Activated CD4-positive, alpha-beta T cell treated with anti-CD3 and anti-CD28 coated beads for 36 hours (primary cell): ENCODE results near the gene CCDC12. TPM values are rescaled to one million over a fixed set of nuclear protein-coding genes. Genes with fewer than 3 reads are reported as not detected.

Experiments
- ATAC-seq: fragments of 200-7000 bp; cut with Tn5 transposase; one replicate; pipeline ENCODE4 v1.10.0; 2021; ENCODE audit warnings: mild to moderate bottlenecking, moderate library complexity
- CTCF ChIA-PET: fragments of 350-600 bp; sonication (Branson Sonifier 250); formaldehyde crosslinking; loops from one replicate; lab custom pipeline; 2021; ENCODE audit warnings: antibody characterized with exemption; lab: Charles Lee
- POLR2A ChIA-PET: fragments of 350-600 bp; sonication (Branson Sonifier 250); formaldehyde crosslinking; loops from one replicate; lab custom pipeline; 2021; ENCODE audit warnings: antibody characterized with exemption, inconsistent platforms; lab: Charles Lee
- DNase-seq: peaks from one replicate; pipeline ENCODE4 v3.0.0-alpha.2; 2020
- H3K27ac Mint-ChIP-seq: one replicate; pipeline ENCODE4 v1.8.0; 2021; ENCODE audit warnings: mixed read lengths
- H3K27me3 Mint-ChIP-seq: one replicate; pipeline ENCODE4 v1.8.0; 2021; ENCODE audit warnings: mixed read lengths
- H3K36me3 Mint-ChIP-seq: one replicate; pipeline ENCODE4 v1.8.0; 2021; ENCODE audit warnings: low read depth, mixed read lengths
- H3K4me1 Mint-ChIP-seq: one replicate; pipeline ENCODE4 v1.8.0; 2021; ENCODE audit warnings: mixed read lengths
- H3K4me3 Mint-ChIP-seq: one replicate; pipeline ENCODE4 v1.8.0; 2021; ENCODE audit warnings: mild to moderate bottlenecking, moderate library complexity, mixed read lengths
- H3K9me3 Mint-ChIP-seq: one replicate; pipeline ENCODE4 v1.8.0; 2021; ENCODE audit warnings: low read depth, mixed read lengths
- intact Hi-C, 2 experiments: fragments of 100-400 bp; cut with DNase I in 1 of 2; cut with micrococcal nuclease in 1 of 2; formaldehyde crosslinking; loops; one replicate each; pipeline versions ENCODE4 v1.14.2 to v1.15.1; 2022 to 2024; cut with DNase I, micrococcal nuclease
- total RNA-seq, 2 experiments: library from RNA; stranded (reverse); gene quantifications; one replicate each; pipeline ENCODE4 v1.2.3, GENCODE V29; 2021

Gene CCDC12
- total RNA-seq, 2 experiments from 2014 or later, result 45.4 to 47.8 TPM

DNA sequence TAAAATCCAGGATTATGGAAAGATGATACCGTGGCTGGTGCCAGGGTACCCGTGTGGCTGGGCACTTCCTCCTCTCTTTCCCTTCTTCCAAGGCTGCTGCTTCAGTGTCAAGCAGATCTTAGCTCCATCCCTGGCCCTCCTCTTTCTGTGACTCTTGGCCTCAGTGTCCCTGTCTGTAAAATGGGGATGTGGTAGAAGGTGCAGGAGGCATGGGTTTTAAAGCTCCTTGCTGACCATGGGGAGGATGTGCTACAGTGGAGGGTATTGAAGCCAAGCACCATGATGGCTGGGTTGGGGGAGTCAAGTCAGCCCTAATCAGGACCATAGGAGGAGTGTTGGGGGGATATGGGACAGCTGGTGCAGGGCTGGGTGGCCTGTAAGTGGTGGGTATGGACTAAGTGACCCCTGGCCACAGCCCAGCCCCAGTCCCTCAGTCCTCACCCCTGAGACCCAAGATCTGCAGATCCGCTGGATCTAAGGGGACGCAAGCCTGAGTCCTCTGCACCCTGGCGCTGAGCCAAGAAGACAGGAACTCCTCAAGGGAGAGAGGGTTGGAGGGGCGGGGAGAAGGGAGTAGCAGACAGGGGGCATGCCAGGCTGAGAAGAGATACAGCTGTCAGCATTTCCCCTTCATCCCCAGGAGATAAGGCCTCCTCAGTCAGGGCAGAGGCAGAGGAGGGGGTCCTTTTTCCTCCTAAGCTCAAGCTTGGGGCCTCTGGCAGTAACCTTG lies 87.0 kb downstream of the CCDC12 start:
- DNase-seq (no peak), ATAC-seq (no peak)
- CTCF ChIA-PET, result no interaction called here
- POLR2A ChIA-PET, result no interaction called here
- H3K4me1 Mint-ChIP-seq, result peaks cover 2% of the 10 kb centered on the region
- H3K36me3 Mint-ChIP-seq, result no peaks in the 10 kb centered on the region
- H3K4me3 Mint-ChIP-seq, result no peak overlapping the region
- H3K27ac Mint-ChIP-seq, result no peak overlapping the region
- intact Hi-C loops, result no loop called here
- H3K9me3 Mint-ChIP-seq, result no peaks in the 10 kb centered on the region
- peaks cover 33% of the 10 kb centered on the region for H3K27me3 Mint-ChIP-seq

GRCh38 chr3:46888705-46889104 lies 87.8 kb downstream of the CCDC12 start:
- POLR2A ChIA-PET, result no interaction called here
- intact Hi-C loops, result no loop called here
- H3K27me3 Mint-ChIP-seq, result peaks cover 36% of the 10 kb centered on the region

DNA sequence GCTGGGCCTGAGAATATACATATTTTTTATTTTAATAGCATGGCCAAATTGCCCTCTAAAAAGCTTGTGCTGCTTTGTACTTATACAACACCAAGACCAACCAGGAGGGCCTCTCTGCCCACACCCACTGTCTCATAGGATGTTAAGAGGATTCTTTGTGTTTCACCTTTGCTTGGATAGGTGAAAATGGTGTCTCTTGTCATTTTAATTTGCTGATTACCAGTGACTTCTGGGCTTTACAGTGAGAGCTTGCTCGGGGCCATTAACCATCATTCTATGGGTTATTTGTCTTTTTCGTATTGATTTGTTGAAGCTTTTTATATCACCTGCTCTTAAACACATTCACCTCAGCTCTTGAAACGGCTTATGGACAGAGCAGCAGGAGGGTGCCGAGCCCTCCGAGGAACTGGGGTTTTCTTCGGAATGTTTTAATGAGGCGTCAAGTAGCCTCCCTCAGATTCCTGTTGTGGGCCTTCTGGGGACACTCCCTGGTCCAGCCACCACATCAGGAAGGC lies 88.5 kb downstream of the CCDC12 start:
- H3K4me3 Mint-ChIP-seq, result no peak overlapping the region
- no peaks in the 10 kb centered on the region for H3K36me3 Mint-ChIP-seq
- H3K27me3 Mint-ChIP-seq, result peaks cover 38% of the 10 kb centered on the region
- intact Hi-C loops, result no loop called here
- ChIA-PET CTCF (interaction anchor here (0.9 to 1.0 kb wide), 2 partner anchors 19 to 40 kb away, joined by 3 to 4 read pairs; no protein-coding TSS in a partner anchor), POLR2A (no interaction called here)
- H3K9me3 Mint-ChIP-seq, result no peaks in the 10 kb centered on the region
- DNase-seq (no peak), ATAC-seq (no peak)
- peaks cover 2% of the 10 kb centered on the region for H3K4me1 Mint-ChIP-seq
- no peak overlapping the region for H3K27ac Mint-ChIP-seq

More at GRCh38 chr3:46888705-46889104, 87.8 kb downstream of the CCDC12 start:
- peaks cover 2% of the 10 kb centered on the region for H3K4me1 Mint-ChIP-seq
- no peak overlapping the region for H3K4me3 Mint-ChIP-seq
- H3K36me3 Mint-ChIP-seq, result no peaks in the 10 kb centered on the region
- DNase-seq (no peak), ATAC-seq (no peak)
- CTCF ChIA-PET, result interaction anchor here (0.9 kb wide), 1 partner anchor 20 kb away, joined by 4 read pairs; no protein-coding TSS in a partner anchor
- H3K27ac Mint-ChIP-seq, result no peak overlapping the region
- no peaks in the 10 kb centered on the region for H3K9me3 Mint-ChIP-seq

DNA sequence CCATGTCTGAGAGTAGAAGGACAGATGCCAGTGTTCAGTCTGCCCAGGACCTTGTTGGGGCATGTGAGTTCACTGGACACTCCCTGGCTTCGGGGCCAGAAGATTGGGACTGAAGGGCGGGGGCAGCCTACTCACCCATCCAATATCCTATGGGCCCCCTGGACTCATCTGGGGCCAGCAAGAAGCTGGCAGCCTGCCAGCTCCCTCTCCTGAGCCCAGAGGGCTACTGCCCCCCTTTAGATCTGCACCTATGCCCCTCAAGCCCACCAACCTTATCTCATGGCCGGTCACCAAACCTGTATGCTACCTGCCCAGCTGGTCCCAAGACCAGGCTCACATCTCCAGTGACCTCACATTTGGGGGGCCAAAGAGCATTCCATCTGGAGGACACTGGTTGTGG lies 90.9 kb downstream of the CCDC12 start:
- no peak overlapping the region for H3K27ac Mint-ChIP-seq
- H3K4me3 Mint-ChIP-seq, result no peak overlapping the region
- ChIA-PET POLR2A (no interaction called here), CTCF (interaction anchor here (0.6 to 1.4 kb wide), 5 partner anchors 8 to 438 kb away, joined by 3 to 6 read pairs (median 3); partner anchors contain the start of gene PTH1R)
- no peaks in the 10 kb centered on the region for H3K36me3 Mint-ChIP-seq
- DNase-seq, result no peak
- ATAC-seq, result no peak
- no peaks in the 10 kb centered on the region for H3K4me1 Mint-ChIP-seq
- H3K9me3 Mint-ChIP-seq, result no peaks in the 10 kb centered on the region
- peaks cover 27% of the 10 kb centered on the region for H3K27me3 Mint-ChIP-seq
- intact Hi-C loops, result no loop called here

- Mint-ChIP-seq H3K4me1 (no peaks in the 10 kb centered on the region), H3K4me3 (no peak overlapping the region), H3K36me3 (no peaks in the 10 kb centered on the region), H3K27ac (no peak overlapping the region), H3K9me3 (no peaks in the 10 kb centered on the region), H3K27me3 (peaks cover 32% of the 10 kb centered on the region)
- DNase-seq, result no peak
- CTCF ChIA-PET, result interaction anchor here (0.6 to 1.4 kb wide), 4 partner anchors 9 to 439 kb away, joined by 3 to 6 read pairs (median 4); no protein-coding TSS in a partner anchor
- intact Hi-C loops, result no loop called here
- POLR2A ChIA-PET, result no interaction called here
- peak; percentile 27 for ATAC-seq
Measured at GRCh38 chr3:46884929-46885328, 91.6 kb downstream of the CCDC12 start.

- Mint-ChIP-seq H3K27me3 (peaks cover 33% of the 10 kb centered on the region), H3K4me3 (no peak overlapping the region), H3K4me1 (no peaks in the 10 kb centered on the region), H3K27ac (no peak overlapping the region), H3K9me3 (no peaks in the 10 kb centered on the region), H3K36me3 (no peaks in the 10 kb centered on the region)
- ATAC-seq (no peak), DNase-seq (no peak)
- ChIA-PET POLR2A (no interaction called here), CTCF (interaction anchor here (1.3 to 1.4 kb wide), 2 partner anchors 11 to 25 kb away, joined by 3 to 6 read pairs; no protein-coding TSS in a partner anchor)
- intact Hi-C loops, result no loop called here
Measured at GRCh38 chr3:46884427-46884826, 92.1 kb downstream of the CCDC12 start.

GRCh38 chr3:46883830-46884185 lies 92.7 kb downstream of the CCDC12 start:
- CTCF ChIA-PET, result interaction anchor here (0.6 kb wide), 1 partner anchor 102 kb away, joined by 4 read pairs; no protein-coding TSS in a partner anchor
- POLR2A ChIA-PET, result no interaction called here
- Mint-ChIP-seq H3K4me3 (no peak overlapping the region), H3K36me3 (no peaks in the 10 kb centered on the region), H3K27me3 (peaks cover 33% of the 10 kb centered on the region), H3K4me1 (no peaks in the 10 kb centered on the region), H3K27ac (no peak overlapping the region), H3K9me3 (no peaks in the 10 kb centered on the region)
- intact Hi-C loops, result no loop called here
- no peak for ATAC-seq
- DNase-seq, result no peak

GRCh38 chr3:46883054-46883829 lies 93.3 kb downstream of the CCDC12 start:
- Mint-ChIP-seq H3K27ac (no peak overlapping the region), H3K27me3 (peaks cover 33% of the 10 kb centered on the region), H3K36me3 (no peaks in the 10 kb centered on the region), H3K4me1 (no peaks in the 10 kb centered on the region), H3K9me3 (no peaks in the 10 kb centered on the region), H3K4me3 (no peak overlapping the region)
- ATAC-seq (peak; percentile 57), DNase-seq (peak; percentile 49)
- intact Hi-C loops, result no loop called here
- CTCF ChIA-PET, result interaction anchor here (0.6 kb wide), 1 partner anchor 103 kb away, joined by 4 read pairs; no protein-coding TSS in a partner anchor
- POLR2A ChIA-PET, result no interaction called here

DNA sequence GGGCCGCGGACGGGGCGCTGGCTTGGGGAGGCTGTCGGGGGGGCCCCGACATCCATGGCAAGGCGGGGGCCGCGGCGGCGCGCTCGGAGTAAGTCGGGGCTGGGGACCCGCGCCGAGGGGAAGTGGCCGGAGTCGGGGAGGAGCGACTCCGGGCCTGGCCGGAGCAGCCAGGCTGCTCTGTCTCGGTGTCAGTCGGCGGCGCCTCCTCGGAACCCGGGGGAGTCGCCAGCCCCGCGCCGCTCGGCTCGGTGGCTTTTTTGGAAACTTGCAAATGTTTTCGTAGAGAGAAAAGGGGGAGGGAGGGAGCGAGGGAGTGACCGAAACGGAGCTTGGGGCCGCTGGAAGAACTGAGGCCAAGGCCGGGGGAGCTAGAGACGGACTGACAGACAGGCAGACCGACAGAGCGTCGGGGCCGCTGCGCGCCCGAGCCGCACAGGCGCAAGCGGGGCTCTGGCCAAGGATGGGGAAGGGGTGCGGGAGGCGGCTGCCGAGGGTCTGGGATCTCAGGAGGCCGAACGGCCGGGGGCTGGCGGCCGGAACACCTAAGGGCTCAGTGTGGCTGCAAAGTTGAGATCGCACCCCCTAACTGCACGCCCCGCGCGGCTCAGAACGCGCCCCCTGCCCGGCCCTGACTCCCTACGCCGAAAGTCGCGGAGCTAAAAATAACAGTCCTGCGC lies 94.0 kb downstream of the CCDC12 start:
- no peak overlapping the region for H3K27ac Mint-ChIP-seq
- H3K9me3 Mint-ChIP-seq, result no peaks in the 10 kb centered on the region
- CTCF ChIA-PET, result interaction anchor here (0.7 to 1.0 kb wide), 2 partner anchors 27 to 35 kb away, joined by 3 read pairs; no protein-coding TSS in a partner anchor
- DNase-seq (no peak), ATAC-seq (no peak)
- peak overlapping the region; percentile 49 for H3K4me3 Mint-ChIP-seq
- intact Hi-C loops, result no loop called here
- POLR2A ChIA-PET, result no interaction called here
- no peaks in the 10 kb centered on the region for H3K4me1 Mint-ChIP-seq
- H3K36me3 Mint-ChIP-seq, result no peaks in the 10 kb centered on the region
- H3K27me3 Mint-ChIP-seq, result peaks cover 33% of the 10 kb centered on the region

DNA sequence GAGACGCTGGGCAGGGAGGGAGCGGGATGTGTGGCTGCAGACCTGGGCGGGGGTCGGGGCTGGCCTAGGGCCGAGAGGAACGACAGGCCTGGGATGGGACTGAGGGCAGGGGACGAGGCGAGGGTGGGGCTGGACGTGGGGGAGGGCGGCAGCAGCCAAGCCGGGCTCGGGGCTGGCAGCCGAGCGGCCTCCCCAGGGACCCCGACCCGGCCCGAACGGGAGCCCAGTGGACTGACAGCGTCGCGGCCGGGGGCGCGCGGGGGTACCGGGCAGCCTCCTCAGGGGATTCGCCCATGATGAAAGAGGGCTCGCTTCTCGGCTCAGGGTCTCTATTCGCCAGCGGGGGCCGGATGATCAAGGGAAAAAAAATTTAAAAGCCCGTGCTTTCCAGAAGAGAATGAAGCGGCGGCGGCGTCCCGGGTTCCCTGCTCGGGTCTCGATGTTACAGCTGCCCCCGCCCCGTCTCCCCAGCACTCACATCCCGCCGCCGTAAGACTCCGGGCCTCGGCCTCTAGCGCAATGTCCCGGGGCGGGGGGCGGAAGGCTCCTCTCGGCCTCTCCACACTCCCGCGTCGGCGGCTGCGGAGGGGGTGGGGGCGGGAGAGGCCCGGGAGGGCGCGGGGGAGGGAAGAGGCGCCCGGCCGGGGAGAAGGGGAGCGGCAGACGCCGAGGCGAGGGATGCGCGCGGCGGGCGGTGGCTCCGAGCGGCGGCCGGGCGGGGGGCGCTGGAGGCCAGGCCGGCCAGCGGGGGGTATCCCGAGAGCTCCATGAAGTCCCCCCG lies 94.8 kb downstream of the CCDC12 start:
- H3K27me3 Mint-ChIP-seq, result peaks cover 31% of the 10 kb centered on the region
- ATAC-seq (peak; percentile 38), DNase-seq (peak; percentile 43)
- intact Hi-C loops, result no loop called here
- no peaks in the 10 kb centered on the region for H3K36me3 Mint-ChIP-seq
- ChIA-PET CTCF (interaction anchor here (0.7 to 1.0 kb wide), 2 partner anchors 28 to 34 kb away, joined by 3 read pairs; no protein-coding TSS in a partner anchor), POLR2A (no interaction called here)
- no peaks in the 10 kb centered on the region for H3K9me3 Mint-ChIP-seq
- no peak overlapping the region for H3K27ac Mint-ChIP-seq
- H3K4me1 Mint-ChIP-seq, result no peaks in the 10 kb centered on the region
- H3K4me3 Mint-ChIP-seq, result peak overlapping the region; percentile 36
